ENCODE data around the gene TEDC1.

TEDC1 gene

GRCh38 chr14:105458571-105458970, 32.5 kb upstream of the TEDC1 start:
- no peak overlapping the region for H3K4me3 ChIP-seq (ENCODE audit: low read depth, low read length)
- TF ChIP-seq CTCF (IDR thresholded peaks at IDR 0.05; ENCODE audit: low read depth, low read length) = no peak

GRCh38 chr14:105460116-105460515, 30.9 kb upstream of the TEDC1 start:
- no peak overlapping the region for H3K4me3 ChIP-seq (ENCODE audit: low read depth, low read length)
- TF ChIP-seq CTCF (IDR thresholded peaks at IDR 0.05; ENCODE audit: low read depth, low read length) = no peak

- TF ChIP-seq CTCF (IDR thresholded peaks at IDR 0.05; ENCODE audit: low read depth, low read length) = no peak
- H3K4me3 ChIP-seq (ENCODE audit: low read depth, low read length) = no peak overlapping the region
Measured at GRCh38 chr14:105460616-105461015, 30.4 kb upstream of the TEDC1 start.

- no peak for TF ChIP-seq CTCF (IDR thresholded peaks at IDR 0.05; ENCODE audit: low read depth, low read length)
- H3K4me3 ChIP-seq (ENCODE audit: low read depth, low read length) = no peak overlapping the region
Measured at GRCh38 chr14:105461903-105462302, 29.1 kb upstream of the TEDC1 start.

GRCh38 chr14:105464501-105464900, 26.5 kb upstream of the TEDC1 start:
- TF ChIP-seq CTCF (IDR thresholded peaks at IDR 0.05; ENCODE audit: low read depth, low read length) = no peak

GRCh38 chr14:105465209-105466031, 25.6 kb upstream of the TEDC1 start:
- TF ChIP-seq CTCF (IDR thresholded peaks at IDR 0.05; ENCODE audit: low read depth, low read length) = no peak
- H3K4me3 ChIP-seq (ENCODE audit: low read depth, low read length) = no peak overlapping the region

More at GRCh38 chr14:105464501-105464900, 26.5 kb upstream of the TEDC1 start:
- H3K4me3 ChIP-seq (ENCODE audit: low read depth, low read length) = no peak overlapping the region

- no peak overlapping the region for H3K4me3 ChIP-seq (ENCODE audit: low read depth, low read length)
- no peak for TF ChIP-seq CTCF (IDR thresholded peaks at IDR 0.05; ENCODE audit: low read depth, low read length)
Measured at GRCh38 chr14:105466531-105467248, 24.4 kb upstream of the TEDC1 start.

Data from WI38 (cell line).